ENCODE data around the gene DLG2.

DNA sequence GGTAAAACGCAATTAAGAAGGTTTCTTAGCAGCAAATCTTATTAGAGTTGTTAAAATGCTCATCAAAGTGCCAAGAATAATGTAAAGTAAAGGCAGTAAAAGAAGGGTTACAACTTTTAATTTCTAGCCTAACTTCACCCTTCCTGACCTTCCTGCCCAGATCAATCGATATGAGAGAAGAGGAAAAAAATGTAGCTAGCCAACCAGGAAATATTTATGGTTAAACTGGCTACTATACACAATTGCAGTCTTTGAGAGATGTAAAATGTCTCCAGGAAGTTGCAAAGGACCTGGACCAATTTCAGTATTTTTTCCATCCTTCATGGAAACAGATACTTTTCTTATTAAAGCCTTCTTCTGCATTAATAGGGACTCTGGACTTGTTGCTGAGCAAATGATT is 2199.2 kb downstream of the DLG2 start:
- TF ChIP-seq POLR2AphosphoS5 (IDR thresholded peaks at IDR 0.05; ENCODE audit: low read depth, low read length): no peak
- no peak for TF ChIP-seq RFX5 (IDR thresholded peaks at IDR 0.05; ENCODE audit: borderline replicate concordance, low read depth, low read length)
- no peak for TF ChIP-seq CTCF (IDR thresholded peaks at IDR 0.05; ENCODE audit: control extremely low read depth in 1 of 3, insufficient read depth in 1 of 3, low read depth in 1 of 3, low read length in 3 of 3)
- no peak for TF ChIP-seq YY1 (IDR thresholded peaks at IDR 0.05; ENCODE audit: low read depth, low read length)
- TF ChIP-seq POLR2A (IDR thresholded peaks at IDR 0.05; ENCODE audit: control extremely low read depth in 1 of 2, low read depth in 2 of 2, low read length in 2 of 2): no peak
- TF ChIP-seq TAF1 (IDR thresholded peaks at IDR 0.05; ENCODE audit: low read depth, low read length): no peak
- no peak for TF ChIP-seq CHD1 (IDR thresholded peaks at IDR 0.05; ENCODE audit: low read depth, low read length)
- TF ChIP-seq, protein P1, sequence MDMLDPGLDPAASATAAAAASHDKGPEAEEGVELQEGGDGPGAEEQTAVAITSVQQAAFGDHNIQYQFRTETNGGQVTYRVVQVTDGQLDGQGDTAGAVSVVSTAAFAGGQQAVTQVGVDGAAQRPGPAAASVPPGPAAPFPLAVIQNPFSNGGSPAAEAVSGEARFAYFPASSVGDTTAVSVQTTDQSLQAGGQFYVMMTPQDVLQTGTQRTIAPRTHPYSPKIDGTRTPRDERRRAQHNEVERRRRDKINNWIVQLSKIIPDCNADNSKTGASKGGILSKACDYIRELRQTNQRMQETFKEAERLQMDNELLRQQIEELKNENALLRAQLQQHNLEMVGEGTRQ (IDR thresholded peaks at IDR 0.05; ENCODE audit: low read length): no peak
